ENCODE data around the gene CDR2L.

GRCh38 chr17:75019710-75020109 lies 32.3 kb downstream of the CDR2L start:
- no peak for TF ChIP-seq POLR2A (IDR thresholded peaks at IDR 0.05)
- no peak for TF ChIP-seq CTCF (IDR thresholded peaks at IDR 0.05)
- no peak for TF ChIP-seq POLR2AphosphoS5 (IDR thresholded peaks at IDR 0.05)
- no peak for TF ChIP-seq EP300 (IDR thresholded peaks at IDR 0.05; ENCODE audit: low read depth)
